HepG2 (cell line): ENCODE measurements around the gene KIF26B. TPM values are rescaled to one million over a fixed set of nuclear protein-coding genes. Genes with fewer than 3 reads are reported as not detected.

Experiments
- ATAC-seq: fragments of 200-7000 bp; cut with Tn5 transposase; 3 replicates; pipeline ENCODE4 v1.9.1; 2020; ENCODE audit warnings: mild to moderate bottlenecking, moderate library complexity
- BruUV-seq: library from RNA; stranded (reverse); fragments of 400-500 nt; replicated peaks from 2 replicates; lab custom pipeline; 2021; lab: Mats Ljungman, UMichigan
- CTCF ChIA-PET: fragments of 300-600 bp; formaldehyde crosslinking; extraction: SDS; loops from one replicate; lab custom pipeline; 2021; ENCODE audit warnings: low total read pairs, inconsistent platforms, low intra/inter-chr PET ratio; lab: Yijun Ruan, JAX
- POLR2A ChIA-PET: fragments of 350-600 bp; sonication (Branson Sonifier 250); formaldehyde crosslinking; loops from one replicate; lab custom pipeline; 2020; ENCODE audit warnings: antibody characterized with exemption, inconsistent platforms; lab: Yijun Ruan, JAX
- DNase-seq: peaks from one replicate; pipeline ENCODE4 v3.0.0-alpha.2; 2015; ENCODE audit warnings: low spot score
- FAIRE-seq: peaks from 3 replicates; lab custom pipeline; 2011; peaks lifted over from hg19 to GRCh38; lab: Jason Lieb, UNC
- H2AFZ ChIP-seq: one replicate; pipeline ENCODE4 v1.6.1; 2011; ENCODE audit warnings: low read length, inconsistent platforms
- H3K27ac ChIP-seq: fragments of 300-600 bp; 3 replicates; pipeline ENCODE4 v1.8.0; 2011; ENCODE audit warnings: mixed run types, mild to moderate bottlenecking, mixed read lengths, low read length, inconsistent platforms; ENCODE audit not compliant: insufficient read depth; ENCODE audit errors: extremely low read length
- H3K27me3 ChIP-seq, 2 experiments: fragments of 200-600 bp in 1 of 2; 2 replicates in 1 of 2; 3 replicates in 1 of 2; pipeline versions ENCODE4 v1.6.0 to v1.8.0; 2011; ENCODE audit warnings: low read length in 2 of 2, mild to moderate bottlenecking in 2 of 2, moderate library complexity in 2 of 2, inconsistent platforms in 1 of 2; ENCODE audit not compliant: insufficient read depth in 2 of 2, control insufficient read depth in 1 of 2
- H3K36me3 ChIP-seq, 2 experiments: fragments of 200-600 bp in 1 of 2; replicated peaks in 1 of 2; 2 replicates in 1 of 2; 3 replicates in 1 of 2; pipeline versions ENCODE4 v1.5.1 to v1.8.0; 2011; ENCODE audit warnings: low read length in 2 of 2, inconsistent platforms in 1 of 2; ENCODE audit not compliant: insufficient read depth in 2 of 2, control insufficient read depth in 1 of 2
- H3K4me1 ChIP-seq: 2 replicates; pipeline ENCODE4 v1.5.1; 2012; ENCODE audit warnings: low read length, inconsistent platforms; ENCODE audit not compliant: insufficient read depth
- H3K4me2 ChIP-seq: 2 replicates; pipeline ENCODE4 v1.6.0; 2011; ENCODE audit warnings: low read depth, low read length, inconsistent platforms
- H3K4me3 ChIP-seq, 3 experiments: fragments of 200-600 bp in 1 of 3; sonication (generic), shearing (Covaris generic) in 1 of 3; replicated peaks in 1 of 3; 2 replicates each; pipeline ENCODE4 v1.5.1; 2011 to 2016; ENCODE audit warnings: low read length in 3 of 3, inconsistent platforms in 2 of 3, low read depth in 2 of 3, mild to moderate bottlenecking in 2 of 3, control low read depth in 1 of 3, mixed read lengths in 1 of 3; ENCODE audit not compliant: insufficient read depth in 1 of 3
- H3K79me2 ChIP-seq: one replicate; pipeline ENCODE4 v1.6.1; 2011; ENCODE audit warnings: low read length, inconsistent platforms; ENCODE audit not compliant: insufficient read depth
- H3K9ac ChIP-seq: 2 replicates; pipeline ENCODE4 v1.6.0; 2011; ENCODE audit warnings: mild to moderate bottlenecking, low read depth, low read length, inconsistent platforms; ENCODE audit not compliant: insufficient read depth
- H3K9me3 ChIP-seq: 2 replicates; pipeline ENCODE4 v1.5.1; 2012; ENCODE audit warnings: mild to moderate bottlenecking, low read length
- H4K20me1 ChIP-seq: 2 replicates; pipeline ENCODE4 v1.6.0; 2011; ENCODE audit warnings: inconsistent platforms, mild to moderate bottlenecking, low read length, moderate library complexity; ENCODE audit not compliant: insufficient read depth
- ARHGAP35 ChIP-seq: sonication (generic); formaldehyde crosslinking; IDR thresholded peaks from 2 replicates; pipeline ENCODE4 v1.9.0; 2022; ENCODE audit warnings: mild to moderate bottlenecking, inconsistent platforms, moderate library complexity, missing genetic modification reagents, borderline replicate concordance
- ATF1 ChIP-seq: IDR thresholded peaks from 2 replicates; pipeline ENCODE4 v1.6.1; 2016; ENCODE audit warnings: mild to moderate bottlenecking, control low read depth
- NKX3-1 ChIP-seq: sonication (generic); formaldehyde crosslinking; IDR thresholded peaks from 2 replicates; pipeline ENCODE4 v1.5.0; 2020; ENCODE audit warnings: missing genetic modification reagents
- NR2F1 ChIP-seq, 2 experiments: fragments of 450-650 bp in 1 of 2; formaldehyde crosslinking in 1 of 2; IDR thresholded peaks; 2 replicates each; pipeline versions ENCODE4 v1.5.0 to v1.6.1; 2016 to 2020; ENCODE audit warnings: mild to moderate bottlenecking in 1 of 2, missing compliant biosample characterization in 1 of 2, missing genetic modification reagents in 1 of 2, moderate library complexity in 1 of 2
- SETDB1 ChIP-seq: sonication (generic); formaldehyde crosslinking; IDR thresholded peaks from 2 replicates; pipeline ENCODE4 v1.5.1; 2020; ENCODE audit warnings: missing genetic modification reagents, mild to moderate bottlenecking, borderline replicate concordance
- ZNF18 ChIP-seq: sonication (generic); formaldehyde crosslinking; IDR thresholded peaks from 2 replicates; pipeline ENCODE4 v1.8.0; 2022; ENCODE audit warnings: mild to moderate bottlenecking, missing genetic modification reagents; ENCODE audit not compliant: insufficient replicate concordance
- ZNF441 ChIP-seq: sonication (generic); formaldehyde crosslinking; IDR thresholded peaks from 2 replicates; pipeline ENCODE4 v1.7.0; 2021; ENCODE audit warnings: missing genetic modification reagents, borderline replicate concordance
- WGBS: methylation state at CpG from one replicate; pipeline ENCODE4 v1.1.6; 2017; ENCODE audit warnings: low lambda C conversion rate; 5-methylcytosine and 5-hydroxymethylcytosine counted together
- in situ Hi-C: cut with HindIII; loops from 2 replicates; pipeline ENCODE4 v1.10.0; 2017; ENCODE audit warnings: low pct_unique_long_range_greater_than_20kb; ENCODE audit not compliant: extremely low pct_ligation_motif_present
- intact Hi-C: fragments of 100-400 bp; cut with micrococcal nuclease; formaldehyde crosslinking; loops from one replicate; pipeline ENCODE4 v1.10.0; 2022; ENCODE audit not compliant: unreplicated experiment
- polyA plus RNA-seq, 8 experiments: library from polyadenylated mRNA; depleted of rRNA in 3 of 8; stranded (reverse) in 7 of 8; unstranded in 1 of 8; fragments of >200 nt; fragmentation: Illumina TruSeq in 4 of 8; extraction: Trizol in 4 of 8; gene quantifications; 2 replicates each; pipeline versions ENCODE4 v1.2.1 to v1.2.3, GENCODE V29; 2011 to 2016; ENCODE audit warnings: low read depth in 4 of 8, missing spikeins in 1 of 8, mixed read lengths in 1 of 8; ENCODE audit not compliant: insufficient read depth in 1 of 8
- total RNA-seq, 5 experiments: library from RNA; depleted of rRNA; stranded (reverse); fragments of >200 nt; fragmentation: Illumina TruSeq; extraction: Trizol; gene quantifications; 2 replicates each; pipeline ENCODE4 v1.2.3, GENCODE V29; 2016; ENCODE audit warnings: low read depth in 1 of 5
- TF ChIP-seq, protein P1 (sequence below): sonication (generic); formaldehyde crosslinking; IDR thresholded peaks from 2 replicates; pipeline ENCODE4 v1.8.1; 2022; ENCODE audit warnings: mild to moderate bottlenecking, missing genetic modification reagents
- TF ChIP-seq, protein P2 (sequence below): sonication (generic); formaldehyde crosslinking; IDR thresholded peaks from 2 replicates; pipeline ENCODE4 v1.8.0; 2023; ENCODE audit warnings: mild to moderate bottlenecking, missing genetic modification reagents
- TF ChIP-seq, protein P3 (sequence below): sonication (generic); formaldehyde crosslinking; IDR thresholded peaks from 2 replicates; pipeline ENCODE4 v1.8.0; 2022; ENCODE audit warnings: missing genetic modification reagents, mild to moderate bottlenecking, moderate library complexity, borderline replicate concordance

KIF26B gene
- total and polyA plus RNA-seq, 2 of the 13 experiments (the other 11 are each of a cell fraction or from before 2014, with no cell fraction given): 0.08 to 0.09 TPM

DNA sequence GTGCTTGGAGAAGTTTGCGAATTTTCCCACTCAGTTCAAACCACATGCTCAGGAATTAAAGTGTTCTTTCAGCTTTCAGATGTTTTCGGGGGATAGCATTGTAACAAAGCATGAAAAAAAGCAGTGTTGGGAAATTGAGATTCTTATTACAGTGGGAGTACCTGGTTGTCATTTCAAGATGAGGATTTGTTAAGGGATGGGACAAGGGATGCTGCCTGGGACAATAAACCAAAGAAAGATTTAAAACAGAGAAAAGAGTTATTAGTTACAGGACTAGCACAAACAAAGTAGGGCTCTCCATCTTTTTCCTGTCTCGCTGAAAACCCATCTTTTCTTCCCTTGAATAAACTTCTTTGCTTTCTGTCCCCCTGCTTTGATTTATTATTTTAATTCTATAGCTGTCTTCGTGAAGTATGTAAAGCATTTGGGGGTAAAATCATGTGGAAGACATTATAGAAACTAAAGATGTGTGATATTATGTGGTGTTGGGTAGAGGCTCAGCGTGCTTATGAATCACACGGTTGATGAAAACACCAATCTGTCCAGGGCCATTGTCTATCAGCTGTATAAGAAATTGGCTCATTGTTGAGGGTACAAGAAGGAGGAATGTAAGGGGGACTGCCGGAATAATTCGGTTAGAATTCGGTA lies 277.6 kb downstream of the KIF26B start:
- intact Hi-C loops: no loop called here
- Histone ChIP-seq H3K4me2 (no peak overlapping the region), H3K79me2 (no peaks in the 10 kb centered on the region), H3K9me3 (no peaks in the 10 kb centered on the region), H2AFZ (no peak overlapping the region), H4K20me1 (no peaks in the 10 kb centered on the region), H3K4me3 (no peak overlapping the region), H3K36me3 (no peaks in the 10 kb centered on the region), H3K4me1 (no peaks in the 10 kb centered on the region), H3K27ac (no peak overlapping the region), H3K27me3 (no peaks in the 10 kb centered on the region), H3K9ac (no peak overlapping the region)
- TF ChIP-seq, protein P1, sequence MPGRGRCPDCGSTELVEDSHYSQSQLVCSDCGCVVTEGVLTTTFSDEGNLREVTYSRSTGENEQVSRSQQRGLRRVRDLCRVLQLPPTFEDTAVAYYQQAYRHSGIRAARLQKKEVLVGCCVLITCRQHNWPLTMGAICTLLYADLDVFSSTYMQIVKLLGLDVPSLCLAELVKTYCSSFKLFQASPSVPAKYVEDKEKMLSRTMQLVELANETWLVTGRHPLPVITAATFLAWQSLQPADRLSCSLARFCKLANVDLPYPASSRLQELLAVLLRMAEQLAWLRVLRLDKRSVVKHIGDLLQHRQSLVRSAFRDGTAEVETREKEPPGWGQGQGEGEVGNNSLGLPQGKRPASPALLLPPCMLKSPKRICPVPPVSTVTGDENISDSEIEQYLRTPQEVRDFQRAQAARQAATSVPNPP (CRISPR knock-in tag): no peak
- TF ChIP-seq ZNF441 (CRISPR knock-in tag): no peak
- TF ChIP-seq, protein P2, sequence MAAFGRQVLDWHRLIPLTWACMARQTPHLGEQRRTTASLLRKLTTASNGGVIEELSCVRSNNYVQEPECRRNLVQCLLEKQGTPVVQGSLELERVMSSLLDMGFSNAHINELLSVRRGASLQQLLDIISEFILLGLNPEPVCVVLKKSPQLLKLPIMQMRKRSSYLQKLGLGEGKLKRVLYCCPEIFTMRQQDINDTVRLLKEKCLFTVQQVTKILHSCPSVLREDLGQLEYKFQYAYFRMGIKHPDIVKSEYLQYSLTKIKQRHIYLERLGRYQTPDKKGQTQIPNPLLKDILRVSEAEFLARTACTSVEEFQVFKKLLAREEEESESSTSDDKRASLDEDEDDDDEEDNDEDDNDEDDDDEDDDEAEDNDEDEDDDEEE (CRISPR knock-in tag): no peak
- TF ChIP-seq NKX3-1 (CRISPR knock-in tag): no peak
- no peak for TF ChIP-seq ZNF18 (CRISPR knock-in tag)
- no peak for TF ChIP-seq ATF1
- TF ChIP-seq NR2F1 (CRISPR knock-in tag; IDR thresholded peaks at IDR 0.05): no peak
- TF ChIP-seq SETDB1 (CRISPR knock-in tag): no peak
- TF ChIP-seq ARHGAP35: no peak
- TF ChIP-seq, protein P3, sequence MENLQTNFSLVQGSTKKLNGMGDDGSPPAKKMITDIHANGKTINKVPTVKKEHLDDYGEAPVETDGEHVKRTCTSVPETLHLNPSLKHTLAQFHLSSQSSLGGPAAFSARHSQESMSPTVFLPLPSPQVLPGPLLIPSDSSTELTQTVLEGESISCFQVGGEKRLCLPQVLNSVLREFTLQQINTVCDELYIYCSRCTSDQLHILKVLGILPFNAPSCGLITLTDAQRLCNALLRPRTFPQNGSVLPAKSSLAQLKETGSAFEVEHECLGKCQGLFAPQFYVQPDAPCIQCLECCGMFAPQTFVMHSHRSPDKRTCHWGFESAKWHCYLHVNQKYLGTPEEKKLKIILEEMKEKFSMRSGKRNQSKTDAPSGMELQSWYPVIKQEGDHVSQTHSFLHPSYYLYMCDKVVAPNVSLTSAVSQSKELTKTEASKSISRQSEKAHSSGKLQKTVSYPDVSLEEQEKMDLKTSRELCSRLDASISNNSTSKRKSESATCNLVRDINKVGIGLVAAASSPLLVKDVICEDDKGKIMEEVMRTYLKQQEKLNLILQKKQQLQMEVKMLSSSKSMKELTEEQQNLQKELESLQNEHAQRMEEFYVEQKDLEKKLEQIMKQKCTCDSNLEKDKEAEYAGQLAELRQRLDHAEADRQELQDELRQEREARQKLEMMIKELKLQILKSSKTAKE: no peak
- WGBS: 68% methylated on average over 9 of the region's 9 CpGs
- POLR2A ChIA-PET: no interaction called here
- no peak for DNase-seq
- BruUV-seq: no TSS peak
- ATAC-seq: no peak
- CTCF ChIA-PET: no interaction called here
- in situ Hi-C loops: no loop called here
- FAIRE-seq: no peak
